Measurements from ENCODE around the gene THBS4. TPM values are rescaled to one million over a fixed set of nuclear protein-coding genes. Genes with fewer than 3 reads are reported as not detected.

The THBS4 gene
- total RNA-seq, 1 experiment from 2014 or later: 0.82 TPM

GRCh38 chr5:80093796-80094195 lies 58.6 kb downstream of the THBS4 start:
- no peak overlapping the region for H3K27ac Mint-ChIP-seq (ENCODE audit: low read depth, unreplicated experiment)
- H3K4me1 Mint-ChIP-seq (ENCODE audit: insufficient read depth, unreplicated experiment): no peaks in the 10 kb centered on the region
- ChIA-PET POLR2A (no interaction called here), CTCF (interaction anchor here (0.9 to 14.4 kb wide), 3 partner anchors 10 to 214 kb away, joined by 3 to 304 read pairs (median 5); no protein-coding TSS in a partner anchor)
- no peaks in the 10 kb centered on the region for H3K9me3 Mint-ChIP-seq (ENCODE audit: unreplicated experiment)
- TF ChIP-seq CTCF (IDR thresholded peaks at IDR 0.05; ENCODE audit: unreplicated experiment): no peak
- no peaks in the 10 kb centered on the region for H3K27me3 Mint-ChIP-seq (ENCODE audit: insufficient read depth, unreplicated experiment)
- DNase-seq (ENCODE audit: unreplicated experiment): no peak
- no peaks in the 10 kb centered on the region for H3K36me3 Mint-ChIP-seq (ENCODE audit: insufficient read depth, unreplicated experiment)
- BruUV-seq (replicated peaks): no TSS peak
- no peak overlapping the region for H3K4me3 Mint-ChIP-seq (ENCODE audit: unreplicated experiment)
- intact Hi-C loops (cut with micrococcal nuclease): loop anchor here (5.0 kb wide), 1 partner anchor 164 kb away; the partner anchor contains the start of gene SERINC5

- no TSS peak for BruUV-seq (replicated peaks)
- H3K4me1 Mint-ChIP-seq (ENCODE audit: insufficient read depth, unreplicated experiment): no peaks in the 10 kb centered on the region
- H3K4me3 Mint-ChIP-seq (ENCODE audit: unreplicated experiment): no peak overlapping the region
- no peaks in the 10 kb centered on the region for H3K9me3 Mint-ChIP-seq (ENCODE audit: unreplicated experiment)
- H3K27ac Mint-ChIP-seq (ENCODE audit: low read depth, unreplicated experiment): no peak overlapping the region
- H3K36me3 Mint-ChIP-seq (ENCODE audit: insufficient read depth, unreplicated experiment): no peaks in the 10 kb centered on the region
- ChIA-PET POLR2A (no interaction called here), CTCF (interaction anchor here (0.9 to 14.4 kb wide), 3 partner anchors 11 to 213 kb away, joined by 3 to 304 read pairs (median 5); no protein-coding TSS in a partner anchor)
- TF ChIP-seq CTCF (IDR thresholded peaks at IDR 0.05; ENCODE audit: unreplicated experiment): no peak
- DNase-seq (ENCODE audit: unreplicated experiment): no peak
- H3K27me3 Mint-ChIP-seq (ENCODE audit: insufficient read depth, unreplicated experiment): no peaks in the 10 kb centered on the region
- intact Hi-C loops (cut with micrococcal nuclease): loop anchor here (5.0 kb wide), 1 partner anchor 163 kb away; the partner anchor contains the start of gene SERINC5
These were observed 59.1 kb downstream of the THBS4 start for GRCh38 chr5:80094236-80094738.

GRCh38 chr5:80097451-80097850 lies 62.3 kb downstream of the THBS4 start:
- no peak for DNase-seq (ENCODE audit: unreplicated experiment)
- no peaks in the 10 kb centered on the region for H3K4me1 Mint-ChIP-seq (ENCODE audit: insufficient read depth, unreplicated experiment)
- intact Hi-C loops (cut with micrococcal nuclease): no loop called here
- no peak overlapping the region for H3K4me3 Mint-ChIP-seq (ENCODE audit: unreplicated experiment)
- BruUV-seq (replicated peaks): no TSS peak
- H3K27me3 Mint-ChIP-seq (ENCODE audit: insufficient read depth, unreplicated experiment): no peaks in the 10 kb centered on the region
- H3K9me3 Mint-ChIP-seq (ENCODE audit: unreplicated experiment): no peaks in the 10 kb centered on the region
- ChIA-PET CTCF (interaction anchor here (0.7 to 14.4 kb wide), 2 partner anchors 210 to 556 kb away, joined by 3 to 304 read pairs; no protein-coding TSS in a partner anchor), POLR2A (interaction anchor here (0.6 to 1.2 kb wide), 3 partner anchors 30 to 556 kb away, joined by 3 to 5 read pairs (median 4); no protein-coding TSS in a partner anchor)
- H3K36me3 Mint-ChIP-seq (ENCODE audit: insufficient read depth, unreplicated experiment): no peaks in the 10 kb centered on the region
- no peak overlapping the region for H3K27ac Mint-ChIP-seq (ENCODE audit: low read depth, unreplicated experiment)
- no peak for TF ChIP-seq CTCF (IDR thresholded peaks at IDR 0.05; ENCODE audit: unreplicated experiment)

- DNase-seq (ENCODE audit: unreplicated experiment): no peak
- ChIA-PET CTCF (interaction anchor here (1.9 to 2.1 kb wide), 2 partner anchors 10 to 206 kb away, joined by 6 to 10 read pairs; no protein-coding TSS in a partner anchor), POLR2A (no interaction called here)
- H3K27ac Mint-ChIP-seq (ENCODE audit: low read depth, unreplicated experiment): no peak overlapping the region
- H3K27me3 Mint-ChIP-seq (ENCODE audit: insufficient read depth, unreplicated experiment): no peaks in the 10 kb centered on the region
- no TSS peak for BruUV-seq (replicated peaks)
- TF ChIP-seq CTCF (IDR thresholded peaks at IDR 0.05; ENCODE audit: unreplicated experiment): no peak
- no peaks in the 10 kb centered on the region for H3K4me1 Mint-ChIP-seq (ENCODE audit: insufficient read depth, unreplicated experiment)
- intact Hi-C loops (cut with micrococcal nuclease): no loop called here
- H3K36me3 Mint-ChIP-seq (ENCODE audit: insufficient read depth, unreplicated experiment): no peaks in the 10 kb centered on the region
- H3K4me3 Mint-ChIP-seq (ENCODE audit: unreplicated experiment): no peak overlapping the region
- peaks cover 5% of the 10 kb centered on the region for H3K9me3 Mint-ChIP-seq (ENCODE audit: unreplicated experiment)
These were observed 66.8 kb downstream of the THBS4 start for GRCh38 chr5:80101993-80102392.

Measured in MCF 10A (cell line).